D721Med (cell line): ENCODE measurements around the gene RNF183.

Experiments used
- DNase-seq: peaks from one replicate; pipeline ENCODE4 v3.0.0; 2011; ENCODE audit warnings: low spot score; ENCODE audit not compliant: insufficient read length
- FAIRE-seq: peaks from 2 replicates; lab custom pipeline; 2011; peaks lifted over from hg19 to GRCh38; lab: Jason Lieb, UNC
- TF ChIP-seq, protein P1 (sequence below): IDR thresholded peaks from 2 replicates; pipeline ENCODE4 v1.5.1; 2012; ENCODE audit warnings: mild to moderate bottlenecking, control low read depth; ENCODE audit not compliant: insufficient read depth; ENCODE audit errors: missing control alignments

Gene RNF183

DNA sequence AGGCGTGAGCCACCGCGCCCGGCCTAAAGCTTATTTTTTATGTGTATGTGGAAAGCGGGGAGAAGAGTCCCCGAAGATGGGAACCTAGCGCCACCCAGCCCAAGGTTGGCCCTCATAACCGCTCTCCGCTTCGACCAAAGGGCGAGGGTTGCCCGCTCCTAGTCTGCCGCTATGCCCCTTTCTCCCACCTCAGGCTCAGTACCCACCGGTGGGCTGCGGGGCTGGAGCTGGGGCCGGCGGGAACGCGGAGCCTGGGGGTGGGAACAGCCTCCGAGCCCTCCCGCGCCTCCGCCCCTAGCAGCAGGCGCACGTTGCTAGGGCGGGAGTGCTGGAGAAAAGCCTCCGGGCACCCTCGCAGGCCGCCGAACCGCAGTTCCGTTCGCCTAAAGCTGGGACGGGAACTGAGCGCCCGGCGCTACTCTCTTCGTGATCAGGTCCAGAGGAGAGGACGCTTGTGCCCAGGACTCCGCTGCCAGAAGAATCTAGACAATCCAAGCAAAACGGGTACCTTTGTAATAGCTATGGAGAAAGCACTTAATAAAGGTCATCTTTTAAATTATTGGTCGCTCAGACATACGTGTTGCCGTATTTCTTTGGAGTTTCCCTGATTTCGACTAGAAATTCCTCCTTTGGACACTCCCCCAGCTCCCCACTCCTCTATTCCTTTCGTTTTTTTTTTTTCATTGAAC lies 37.0 kb upstream of the RNF183 start, which contains the start of gene WDR31:
TSS of gene WDR31 (minus strand) at position 265 of the 689 bp plus-strand sequence. CDS start 8,253 bp downstream, outside the sequence.
- TF ChIP-seq, protein P1, sequence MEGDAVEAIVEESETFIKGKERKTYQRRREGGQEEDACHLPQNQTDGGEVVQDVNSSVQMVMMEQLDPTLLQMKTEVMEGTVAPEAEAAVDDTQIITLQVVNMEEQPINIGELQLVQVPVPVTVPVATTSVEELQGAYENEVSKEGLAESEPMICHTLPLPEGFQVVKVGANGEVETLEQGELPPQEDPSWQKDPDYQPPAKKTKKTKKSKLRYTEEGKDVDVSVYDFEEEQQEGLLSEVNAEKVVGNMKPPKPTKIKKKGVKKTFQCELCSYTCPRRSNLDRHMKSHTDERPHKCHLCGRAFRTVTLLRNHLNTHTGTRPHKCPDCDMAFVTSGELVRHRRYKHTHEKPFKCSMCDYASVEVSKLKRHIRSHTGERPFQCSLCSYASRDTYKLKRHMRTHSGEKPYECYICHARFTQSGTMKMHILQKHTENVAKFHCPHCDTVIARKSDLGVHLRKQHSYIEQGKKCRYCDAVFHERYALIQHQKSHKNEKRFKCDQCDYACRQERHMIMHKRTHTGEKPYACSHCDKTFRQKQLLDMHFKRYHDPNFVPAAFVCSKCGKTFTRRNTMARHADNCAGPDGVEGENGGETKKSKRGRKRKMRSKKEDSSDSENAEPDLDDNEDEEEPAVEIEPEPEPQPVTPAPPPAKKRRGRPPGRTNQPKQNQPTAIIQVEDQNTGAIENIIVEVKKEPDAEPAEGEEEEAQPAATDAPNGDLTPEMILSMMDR: no peak
- no peak for FAIRE-seq
- peak; percentile 89 for DNase-seq

DNA sequence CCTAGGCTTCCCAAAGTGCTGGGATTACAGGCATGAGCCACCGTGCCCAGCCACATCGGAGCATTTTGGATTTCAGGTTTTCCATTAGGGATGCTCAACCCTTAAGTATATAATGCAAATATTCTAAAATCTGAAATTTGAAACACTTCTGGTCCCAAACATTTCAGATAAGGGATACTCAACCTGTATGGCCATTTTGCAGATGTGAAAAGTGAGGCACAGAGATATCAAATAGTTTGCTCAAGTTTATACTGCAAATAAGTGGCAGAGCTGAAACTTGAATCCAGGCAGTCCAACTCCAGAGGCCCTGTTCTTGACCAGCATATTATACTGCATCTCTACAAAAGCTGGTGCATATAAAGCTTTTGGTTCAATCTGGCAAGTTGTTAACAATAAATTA lies 34.5 kb upstream of the RNF183 start:
- TF ChIP-seq, protein P1: no peak
- FAIRE-seq (no peak), DNase-seq (no peak)

DNA sequence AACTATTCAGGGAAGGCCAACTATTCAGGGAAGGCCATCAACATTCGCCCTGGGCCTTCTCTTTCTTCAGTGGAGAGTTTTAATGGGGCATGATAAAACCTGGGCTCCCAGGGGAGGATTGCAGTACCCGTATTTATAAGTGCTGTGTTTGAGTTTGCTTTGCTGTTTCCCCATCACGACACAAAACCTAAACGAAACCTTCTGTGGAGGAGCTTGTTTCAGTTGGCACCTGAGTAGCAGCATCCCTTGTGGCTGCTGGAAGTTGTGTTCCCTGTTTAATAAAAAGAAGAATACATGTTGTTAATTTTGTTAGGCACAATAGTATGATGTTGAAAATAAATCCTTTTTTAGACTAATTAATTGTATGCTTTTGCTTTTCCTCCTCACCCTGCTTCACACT lies 28.6 kb upstream of the RNF183 start:
- FAIRE-seq (no peak), DNase-seq (no peak)
- TF ChIP-seq, protein P1: no peak

DNA sequence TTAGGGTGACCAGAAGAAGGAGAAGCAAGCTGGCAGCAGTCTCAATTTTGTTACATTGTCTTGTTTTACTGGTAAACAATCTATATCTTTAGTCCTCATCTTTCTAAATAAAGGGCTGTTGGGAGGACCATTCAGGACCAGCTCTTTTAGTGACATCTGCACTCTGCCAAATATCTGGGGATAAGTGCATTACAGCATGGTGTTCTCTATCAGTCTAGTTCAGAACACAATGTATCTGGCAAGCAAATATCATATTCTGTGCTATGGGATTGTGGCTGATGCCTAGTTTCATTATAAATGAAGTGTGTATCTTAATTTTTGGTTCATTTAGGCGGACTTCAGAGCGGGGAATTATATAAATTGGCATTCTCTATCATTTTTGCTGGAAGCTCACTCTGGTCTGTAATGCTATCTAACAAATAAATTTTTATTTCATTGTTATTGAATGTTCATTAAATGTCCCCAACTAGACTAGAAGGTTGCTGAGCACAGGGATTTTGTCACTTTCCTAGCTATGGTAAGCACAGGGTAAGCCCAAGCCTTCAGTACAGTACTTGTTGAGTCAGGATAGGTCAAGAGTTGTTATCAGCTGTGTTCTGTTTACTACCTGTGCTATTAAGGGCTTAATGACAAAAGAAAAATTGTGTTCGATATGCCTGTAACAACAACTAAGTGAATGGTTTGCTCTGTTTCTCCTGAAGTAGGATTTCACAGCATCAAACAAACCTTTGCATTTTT lies 25.0 kb upstream of the RNF183 start:
- no peak for FAIRE-seq
- TF ChIP-seq, protein P1: no peak
- no peak for DNase-seq

DNA sequence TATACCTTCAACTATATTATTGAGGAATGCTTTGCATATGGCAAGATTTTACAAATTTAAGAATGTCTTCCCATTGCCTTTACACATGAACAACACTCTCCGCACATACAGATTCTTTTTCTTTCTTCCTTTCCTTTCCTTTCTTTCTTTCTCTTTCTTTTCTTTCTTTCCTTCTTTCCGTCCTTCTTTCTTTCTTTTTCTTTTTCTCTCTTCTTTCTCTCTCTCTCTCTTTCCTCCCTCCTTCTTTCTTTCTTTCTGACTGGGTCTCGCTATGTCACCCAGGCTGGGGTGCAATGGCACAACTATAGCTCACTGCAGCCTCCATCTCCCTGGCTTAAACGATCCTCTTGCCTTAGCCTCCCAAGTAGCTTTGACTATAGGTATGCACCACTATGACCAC lies 23.1 kb upstream of the RNF183 start:
- FAIRE-seq (no peak), DNase-seq (no peak)
- TF ChIP-seq, protein P1: no peak

DNA sequence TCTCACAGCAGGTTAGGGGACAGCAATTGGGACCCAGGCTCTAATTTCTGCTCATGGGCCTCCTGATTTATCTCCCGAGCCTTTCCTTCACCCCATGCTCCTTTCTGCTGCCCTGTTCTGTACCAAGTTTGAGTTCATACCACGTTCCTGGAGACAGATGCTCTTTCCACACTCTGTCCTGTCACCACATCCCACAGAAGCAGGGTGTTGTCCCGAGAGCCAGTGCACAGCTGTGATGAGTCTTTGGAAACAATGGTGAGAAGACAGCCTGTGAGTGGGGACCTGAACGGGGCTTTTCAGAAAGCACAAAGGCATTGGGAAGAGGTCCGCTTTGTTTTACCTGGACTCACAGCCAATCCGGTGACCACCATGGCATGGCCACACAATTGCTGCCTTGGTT lies 19.5 kb upstream of the RNF183 start:
- TF ChIP-seq, protein P1: no peak
- no peak for FAIRE-seq
- DNase-seq: no peak

DNA sequence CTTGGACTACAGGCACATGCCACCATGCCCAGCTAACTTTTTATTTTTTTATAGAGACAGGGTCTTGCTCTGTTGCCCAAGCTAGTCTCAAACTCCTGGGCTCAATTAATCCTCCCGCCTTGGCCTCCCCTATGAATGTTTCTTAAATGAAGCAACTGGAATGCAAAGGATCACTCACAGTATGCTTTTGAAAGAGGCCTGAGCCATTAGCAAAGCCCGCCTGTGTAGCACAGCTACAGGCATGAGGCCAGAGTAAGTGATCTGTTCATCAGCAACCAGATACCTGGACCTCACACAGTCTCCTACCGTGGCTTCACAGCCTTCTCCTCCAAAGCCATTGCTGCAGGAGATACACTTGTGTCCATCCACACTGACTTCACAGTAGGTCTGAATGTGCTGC lies 16.9 kb upstream of the RNF183 start:
- TF ChIP-seq, protein P1: no peak
- DNase-seq: no peak
- FAIRE-seq: no peak
